HG03025 (cell line): Measurements from ENCODE around the gene FMN1.

Experiments used
- ATAC-seq: cut with Tn5 transposase; IDR thresholded peaks from one replicate; pipeline ENCODE4 v1.9.1; 2021; ENCODE audit warnings: mild to moderate bottlenecking, moderate library complexity; ENCODE audit not compliant: unreplicated experiment, low FRiP score

The FMN1 gene

DNA sequence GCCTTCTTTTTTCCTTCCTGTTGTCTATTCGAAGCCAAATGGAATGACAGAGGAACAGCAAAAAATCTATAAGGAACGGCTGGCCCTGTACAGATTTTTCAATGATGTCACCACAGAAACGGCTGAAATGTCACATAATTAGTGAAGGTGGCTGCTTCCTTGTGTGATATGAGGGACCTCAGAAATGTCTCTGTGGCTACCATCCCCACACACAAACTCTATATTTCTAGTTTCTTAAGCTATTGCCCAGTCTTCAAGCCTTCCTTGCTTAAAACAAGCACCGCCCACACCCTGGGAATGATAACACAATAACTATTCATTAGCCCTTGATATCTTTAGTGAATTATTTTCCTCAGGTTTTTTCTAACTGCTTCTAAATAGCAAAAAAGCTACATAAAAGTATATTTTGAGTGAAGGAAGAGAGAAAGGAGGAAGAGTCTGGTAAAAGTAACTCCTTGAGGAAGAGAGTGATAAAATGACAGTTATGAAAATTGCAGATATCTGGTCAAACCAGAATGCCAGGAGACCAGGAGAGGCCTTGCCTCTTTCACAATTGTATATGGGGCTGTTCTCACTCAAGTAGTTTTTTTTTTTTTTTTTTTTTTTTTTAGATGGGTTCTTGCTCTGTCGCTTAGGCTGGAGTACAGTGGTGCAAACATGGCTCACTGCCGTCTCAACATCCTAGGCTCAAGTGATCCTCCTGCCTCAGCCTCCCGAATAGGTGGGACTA lies 38.7 kb downstream of the FMN1 start:
- ATAC-seq = no peak

DNA sequence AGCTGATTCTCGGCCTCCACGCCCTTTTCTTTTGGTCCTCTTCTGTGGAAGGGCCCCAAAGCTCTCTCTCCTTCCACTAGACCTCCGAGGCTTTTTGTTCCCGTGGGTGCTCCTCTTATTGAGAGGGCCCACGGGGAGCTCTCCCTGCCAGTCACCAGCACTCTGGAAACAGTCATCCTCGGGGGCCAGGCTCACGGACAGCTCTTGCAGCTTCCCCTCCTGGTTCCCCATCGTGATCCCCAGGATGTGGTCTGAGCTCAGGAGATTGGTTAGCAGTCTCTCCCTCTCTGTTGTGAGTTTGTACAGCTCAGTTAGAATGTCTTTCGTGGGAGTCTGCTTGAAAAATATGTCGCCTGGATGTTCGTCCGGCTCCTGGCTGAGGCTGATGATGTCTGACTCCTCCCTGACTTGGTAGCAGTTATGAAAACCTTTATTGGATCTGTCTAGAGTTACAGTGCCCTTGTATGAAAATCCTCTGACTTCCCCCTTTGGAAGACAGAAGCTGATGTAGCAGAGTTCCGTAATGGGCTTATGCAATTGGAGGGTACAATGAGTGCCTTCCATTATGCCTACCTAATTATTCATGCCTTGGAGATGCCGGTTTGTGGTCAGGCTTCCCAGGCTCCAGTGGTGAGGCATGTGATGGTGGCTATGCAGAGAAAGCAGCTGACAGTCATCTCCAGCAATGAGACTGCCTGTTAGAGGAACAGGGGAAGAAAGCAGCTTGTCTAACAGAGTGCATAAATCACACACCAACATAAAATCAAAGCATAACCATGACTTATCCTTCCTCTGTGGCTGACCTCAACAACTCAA lies 40.0 kb downstream of the FMN1 start:
- ATAC-seq = no peak

DNA sequence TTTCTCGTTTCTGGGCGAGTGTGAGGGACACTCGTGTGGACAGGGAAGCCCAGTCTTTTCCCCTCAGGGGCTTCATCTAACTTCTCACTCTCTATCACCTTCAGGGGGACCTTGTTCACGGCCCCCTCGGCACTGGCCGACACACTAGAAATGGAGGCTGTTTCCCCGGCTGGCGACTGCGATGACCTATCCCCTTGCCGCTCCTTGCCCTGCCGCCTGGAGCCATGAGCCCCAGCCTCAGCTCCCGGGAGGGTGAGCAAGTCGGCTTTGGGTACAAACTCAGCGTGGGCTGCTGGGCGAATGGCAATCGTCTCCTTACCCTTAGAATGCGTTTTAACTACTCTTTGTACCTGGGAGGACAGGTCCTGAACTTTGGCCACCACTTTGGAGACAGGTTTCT lies 41.0 kb downstream of the FMN1 start:
- ATAC-seq = no peak

DNA sequence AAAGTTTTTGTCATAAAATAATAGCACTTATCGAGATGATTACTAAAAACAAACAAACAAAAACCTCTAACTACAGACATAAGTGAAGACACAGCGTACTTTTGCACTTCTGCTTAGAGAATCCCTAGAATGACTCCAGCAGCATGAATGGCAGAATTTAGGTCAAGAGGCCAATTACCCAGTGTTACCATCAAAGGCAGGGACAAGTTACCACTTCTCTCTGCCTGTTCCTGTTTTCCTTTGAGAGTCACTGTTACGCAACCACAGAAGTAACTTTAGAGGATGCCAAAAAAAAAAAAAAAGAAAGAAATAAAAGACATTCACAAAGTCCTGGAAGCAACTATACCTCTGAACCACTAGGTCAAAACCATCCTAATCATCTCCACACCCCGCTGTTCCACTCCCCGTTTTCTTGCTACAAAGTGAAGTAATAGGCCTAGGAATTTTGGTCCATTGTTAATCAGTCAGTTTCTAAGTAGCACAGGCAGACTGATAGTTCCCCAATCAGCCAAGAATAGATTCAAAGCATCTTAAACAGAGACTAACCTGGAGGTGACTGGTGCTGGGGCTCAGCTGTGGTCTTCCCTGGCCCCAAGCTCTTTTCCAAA lies 41.9 kb downstream of the FMN1 start:
- ATAC-seq = no peak

DNA sequence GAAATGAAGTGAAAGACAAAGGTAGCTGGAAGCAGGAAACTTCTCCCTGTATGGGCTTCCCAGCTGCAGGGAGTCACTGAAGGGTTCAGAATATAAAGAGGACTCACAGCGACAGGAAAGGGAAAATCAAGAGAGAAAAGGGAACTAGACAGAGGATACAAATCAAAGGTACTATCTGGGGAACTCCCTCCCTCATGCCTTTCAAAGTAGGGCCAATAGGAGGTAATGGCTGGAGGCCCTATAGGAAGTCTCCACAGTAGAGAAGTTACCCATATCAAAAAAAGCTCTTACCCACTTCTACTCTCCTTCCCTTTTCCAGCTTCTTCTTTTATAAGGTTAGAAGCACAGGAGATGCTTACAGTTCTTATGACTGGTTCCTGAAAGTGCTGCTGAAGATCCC lies 43.5 kb downstream of the FMN1 start:
- ATAC-seq = no peak

DNA sequence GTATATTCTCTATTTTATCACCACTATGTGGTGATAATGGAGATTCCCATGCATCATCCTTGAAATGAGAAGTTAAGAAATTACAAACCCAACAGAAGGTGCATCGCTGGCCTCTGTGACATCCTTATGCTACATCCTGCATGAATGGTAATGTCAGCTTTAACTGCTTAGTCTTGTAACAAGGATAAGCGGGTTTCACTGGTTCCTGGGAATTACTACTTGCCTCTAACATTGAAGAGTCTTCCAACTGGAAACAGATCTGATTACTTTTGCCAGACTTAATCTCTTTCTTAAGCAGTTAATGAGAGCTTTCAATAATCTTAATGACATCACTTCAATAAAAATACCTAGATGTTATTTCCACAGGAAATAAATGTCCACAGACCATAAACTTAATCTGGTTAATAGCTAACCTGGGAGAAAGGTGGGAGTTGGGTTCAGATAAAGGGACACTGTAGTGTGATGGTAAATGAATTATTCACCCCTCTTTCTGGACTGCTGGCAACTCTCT lies 44.0 kb downstream of the FMN1 start:
- ATAC-seq = no peak

DNA sequence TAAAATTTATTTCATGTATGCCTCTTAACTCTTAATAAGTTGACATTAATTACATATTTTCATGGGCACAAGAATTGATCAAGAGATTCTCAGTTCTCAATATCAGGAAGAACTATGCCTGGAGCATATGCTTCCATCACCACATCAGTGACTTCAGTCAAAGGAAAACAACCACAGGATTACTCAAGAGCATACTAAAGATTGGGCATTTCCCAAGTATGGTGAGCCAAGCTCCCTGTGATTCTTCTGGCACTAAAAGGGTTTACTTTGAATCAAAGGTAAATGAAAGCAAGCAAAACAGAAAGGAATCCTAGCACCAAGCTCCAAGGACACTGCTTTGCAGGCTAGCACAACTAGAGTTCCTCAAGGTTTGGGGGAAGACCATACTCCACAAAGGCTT lies 44.6 kb downstream of the FMN1 start:
- ATAC-seq = no peak

DNA sequence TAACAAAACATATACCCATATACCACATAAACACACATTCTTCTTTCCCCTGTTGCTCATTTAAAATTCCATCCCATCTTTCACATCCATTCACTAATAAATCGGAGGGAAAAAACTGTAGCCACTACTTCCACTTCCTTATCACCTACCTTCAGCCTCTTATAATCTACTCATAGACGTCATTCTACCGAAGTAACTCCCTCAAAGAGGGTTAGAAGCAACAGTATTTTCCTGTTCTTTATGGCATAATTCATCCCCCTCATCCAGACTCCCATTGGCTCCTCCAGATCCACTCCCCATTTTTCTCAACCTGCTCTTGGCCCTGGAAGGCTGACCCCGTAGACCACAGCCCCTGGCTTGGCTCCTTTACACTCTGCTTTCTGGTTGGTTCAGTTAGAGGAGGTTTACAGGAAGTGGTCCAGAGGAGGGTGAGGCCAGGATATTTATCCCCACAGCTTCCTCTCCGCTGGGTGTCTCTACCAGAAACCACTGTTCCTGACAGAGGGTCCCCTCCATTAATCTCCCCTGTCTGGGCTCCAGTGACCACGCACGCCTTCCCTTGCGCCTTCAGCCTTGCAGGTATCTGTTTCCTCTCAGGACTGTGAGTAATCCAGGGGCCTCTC lies 46.3 kb downstream of the FMN1 start:
- ATAC-seq = no peak

DNA sequence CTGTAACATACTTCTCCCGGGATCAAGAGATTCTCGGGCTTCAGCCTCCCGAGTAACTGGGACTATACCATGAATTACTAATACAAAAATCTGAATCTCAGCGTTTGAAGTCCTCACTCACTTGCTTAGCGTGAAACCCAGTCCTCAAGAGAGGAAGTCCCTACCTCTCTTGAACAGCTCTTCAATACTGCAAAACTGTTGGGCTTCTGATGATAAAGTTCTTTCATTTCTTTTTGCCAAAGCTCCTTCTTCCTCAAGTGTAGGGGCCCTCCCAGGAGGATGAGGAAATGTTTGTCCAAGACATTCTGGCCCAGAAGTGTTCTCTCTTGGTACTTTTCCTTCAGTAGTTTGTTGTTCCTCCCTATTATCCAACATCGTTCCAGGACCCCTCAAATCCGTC lies 48.5 kb downstream of the FMN1 start:
- no peak for ATAC-seq

DNA sequence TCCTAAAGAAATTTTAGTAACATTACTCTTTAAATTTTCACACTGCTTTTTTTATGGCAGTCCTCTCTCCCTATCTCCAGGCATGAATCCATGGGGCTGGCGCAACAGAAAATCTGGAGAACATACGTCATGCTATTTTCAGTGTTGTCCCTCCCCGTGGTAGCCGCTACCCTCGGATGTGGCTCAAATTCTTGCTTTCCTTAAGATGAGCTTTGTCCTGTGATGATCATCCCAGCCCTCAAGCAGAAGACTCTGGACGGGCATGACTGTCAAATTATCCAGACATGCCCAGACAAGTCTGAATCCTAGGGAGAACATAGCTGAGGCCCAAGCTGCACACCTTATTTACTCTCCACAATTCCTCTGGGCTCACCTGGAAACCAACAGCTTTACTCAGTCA lies 49.1 kb downstream of the FMN1 start:
- no peak for ATAC-seq

DNA sequence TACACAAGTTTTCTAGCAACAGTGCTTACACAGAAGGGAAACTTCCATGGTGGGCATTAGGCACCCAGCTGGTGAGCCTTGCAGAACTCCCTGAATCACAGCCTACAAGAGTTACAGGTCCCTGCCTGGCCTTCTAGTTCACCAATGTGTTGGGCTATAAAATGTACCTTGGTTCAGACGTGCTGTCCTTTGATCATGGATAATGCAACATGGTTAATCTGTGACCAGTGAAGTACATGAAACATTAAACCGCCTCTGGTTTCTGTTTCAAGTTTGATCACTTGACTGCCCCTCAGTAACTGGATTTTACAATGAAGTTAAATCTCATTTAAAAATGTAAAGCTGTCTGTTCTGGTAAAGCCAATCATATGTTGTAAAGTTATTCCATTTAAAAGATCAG lies 51.8 kb downstream of the FMN1 start:
- ATAC-seq = no peak

DNA sequence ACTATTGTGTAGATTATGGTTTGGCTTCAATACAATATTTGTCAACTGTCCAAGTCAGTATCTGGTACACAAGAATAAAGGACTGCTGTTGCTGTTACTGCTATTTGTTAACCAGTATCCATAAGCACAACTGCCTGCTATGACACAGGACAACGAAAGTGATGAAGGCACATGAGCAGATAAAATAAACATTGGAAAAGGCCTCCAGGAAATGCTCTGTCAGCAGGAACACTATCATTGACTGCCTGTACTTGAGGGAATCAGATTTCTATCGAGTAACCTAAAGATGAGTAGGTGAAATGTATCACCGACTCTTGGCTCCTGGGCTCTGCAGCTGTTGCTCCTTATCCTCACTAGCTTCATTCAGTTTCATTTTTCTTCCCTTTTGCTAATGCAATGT lies 56.5 kb downstream of the FMN1 start:
- ATAC-seq = no peak

DNA sequence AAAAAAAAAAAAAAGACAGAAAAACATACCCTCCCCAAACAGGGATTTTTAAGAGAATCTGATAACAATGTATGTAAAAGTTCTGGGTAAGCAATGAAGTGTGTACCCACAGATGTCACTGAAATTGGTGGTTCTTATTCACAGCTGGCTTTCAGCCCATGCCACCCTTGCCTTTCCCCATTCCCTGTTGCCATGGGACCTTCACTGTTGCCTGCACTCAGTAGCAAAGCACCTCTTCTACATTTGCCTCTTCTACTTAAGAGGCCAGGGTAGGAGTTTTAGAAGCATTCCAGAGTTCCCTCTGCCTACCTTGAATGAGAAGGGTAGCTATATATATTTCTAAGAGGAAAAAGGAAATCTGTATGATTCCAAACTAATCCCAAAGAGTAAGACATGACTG lies 57.4 kb downstream of the FMN1 start:
- ATAC-seq = no peak

DNA sequence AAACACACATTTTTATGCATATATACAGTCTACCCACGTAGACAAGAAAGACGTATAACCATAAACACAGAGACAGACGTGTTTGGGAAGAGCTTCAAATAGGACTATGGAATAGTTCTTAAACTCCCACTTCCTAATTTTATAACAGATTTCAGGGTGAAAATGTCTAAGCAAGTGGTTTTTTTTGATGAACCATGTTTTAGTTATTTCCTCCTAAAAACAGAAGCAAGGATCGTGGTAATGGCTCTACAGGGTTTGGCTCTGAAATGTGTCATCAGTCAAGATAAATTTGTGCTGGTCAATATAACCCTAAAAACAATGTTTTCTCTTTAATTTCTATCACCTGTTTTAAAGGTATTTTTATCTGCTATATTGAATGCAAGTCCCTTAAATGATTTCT lies 58.2 kb downstream of the FMN1 start:
- no peak for ATAC-seq

DNA sequence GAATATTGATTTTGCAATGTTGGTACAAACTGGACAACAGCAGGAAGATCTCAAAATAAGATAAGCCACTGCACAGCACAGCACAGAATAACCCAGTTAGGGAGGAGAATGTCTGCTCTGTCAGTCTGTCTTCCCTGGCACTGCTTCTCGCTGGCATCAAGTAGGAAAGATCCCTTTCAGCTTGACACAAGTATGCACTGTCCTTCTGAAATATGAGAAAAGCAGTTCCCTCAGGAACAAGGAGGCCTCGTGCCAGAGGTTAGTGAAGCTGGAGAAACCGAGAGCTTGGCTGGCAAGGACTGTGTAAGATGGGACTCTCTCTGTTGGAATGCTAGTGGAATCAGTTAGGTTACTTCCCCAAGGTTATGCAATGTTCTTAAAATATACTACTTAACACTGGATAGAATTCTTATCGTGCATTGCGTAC lies 59.1 kb downstream of the FMN1 start:
- no peak for ATAC-seq

DNA sequence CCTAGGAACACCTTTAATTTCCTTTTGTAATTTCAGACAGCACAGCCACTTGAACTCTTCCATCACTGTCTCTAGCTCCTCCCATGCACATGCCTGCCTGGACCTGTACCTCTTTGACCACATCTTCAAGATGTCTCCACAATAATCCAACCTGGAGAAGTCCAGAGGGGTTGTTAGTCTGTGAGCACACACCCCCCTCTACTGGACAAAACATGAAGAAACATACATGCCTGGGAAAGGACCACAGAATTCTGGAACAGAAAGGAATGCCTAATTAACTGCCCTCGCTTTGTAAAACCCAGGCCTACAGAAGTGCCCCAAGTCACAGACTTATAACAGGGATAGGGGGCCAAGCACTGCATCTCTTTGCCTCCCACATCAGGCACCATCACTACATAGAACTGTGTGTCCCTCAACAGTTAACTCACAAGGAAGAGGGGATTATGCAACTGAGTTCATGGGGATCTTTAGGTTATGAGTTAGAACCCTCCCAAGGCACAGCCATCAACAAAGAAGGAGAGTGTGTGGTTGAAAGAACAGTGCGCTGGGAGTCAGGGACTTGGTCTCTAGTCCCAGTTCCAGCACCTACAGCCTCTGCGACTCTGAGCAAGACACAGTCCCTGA lies 61.7 kb downstream of the FMN1 start:
- no peak for ATAC-seq

DNA sequence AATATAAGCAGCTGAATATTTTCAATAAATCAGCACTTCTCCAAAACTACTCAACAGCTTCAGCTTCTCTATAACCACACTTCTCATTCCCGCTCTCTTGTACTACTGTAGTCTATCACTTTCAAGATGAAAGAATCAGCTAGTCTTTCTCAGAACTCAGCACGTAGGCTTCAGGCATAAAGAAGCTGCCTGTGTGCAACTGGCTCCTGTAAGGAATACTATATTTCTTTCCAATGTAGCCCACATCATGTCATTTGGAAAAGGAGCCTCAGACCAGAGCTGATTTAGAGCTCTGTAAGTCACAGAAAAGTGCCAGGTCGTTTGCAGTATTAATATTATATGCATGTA lies 62.3 kb downstream of the FMN1 start:
- no peak for ATAC-seq

DNA sequence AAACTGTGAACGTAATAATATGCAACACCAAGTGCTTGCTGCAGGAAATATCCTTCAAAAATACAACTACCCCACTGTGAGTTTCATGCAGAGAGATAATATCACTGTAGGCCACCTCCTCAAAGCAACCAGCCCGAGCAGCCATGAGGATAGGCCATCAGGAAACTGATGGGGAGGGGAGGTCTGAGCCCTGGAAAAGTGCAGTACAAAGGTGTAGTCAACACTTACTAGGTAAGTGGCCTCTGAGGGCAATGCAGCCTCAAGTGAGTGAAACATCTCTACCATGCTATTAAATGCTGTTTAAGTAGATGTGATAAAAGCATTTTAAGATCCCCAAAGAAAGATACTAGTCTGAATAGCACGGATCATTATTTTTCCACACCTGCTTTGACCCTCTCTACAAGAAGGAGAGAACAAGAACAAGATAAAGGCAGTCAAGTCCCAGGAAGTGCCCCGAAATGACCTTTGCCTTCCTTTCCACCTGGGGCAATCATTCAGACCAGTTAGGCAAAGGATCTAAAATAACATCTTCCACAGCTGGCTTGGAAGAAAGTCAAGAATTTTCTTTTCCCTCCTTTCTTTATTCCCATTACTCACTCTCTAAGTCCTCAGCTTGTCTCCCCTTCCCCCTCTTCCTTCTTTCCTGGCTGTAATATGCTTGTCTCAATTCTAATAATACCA lies 62.8 kb downstream of the FMN1 start:
- ATAC-seq = no peak

DNA sequence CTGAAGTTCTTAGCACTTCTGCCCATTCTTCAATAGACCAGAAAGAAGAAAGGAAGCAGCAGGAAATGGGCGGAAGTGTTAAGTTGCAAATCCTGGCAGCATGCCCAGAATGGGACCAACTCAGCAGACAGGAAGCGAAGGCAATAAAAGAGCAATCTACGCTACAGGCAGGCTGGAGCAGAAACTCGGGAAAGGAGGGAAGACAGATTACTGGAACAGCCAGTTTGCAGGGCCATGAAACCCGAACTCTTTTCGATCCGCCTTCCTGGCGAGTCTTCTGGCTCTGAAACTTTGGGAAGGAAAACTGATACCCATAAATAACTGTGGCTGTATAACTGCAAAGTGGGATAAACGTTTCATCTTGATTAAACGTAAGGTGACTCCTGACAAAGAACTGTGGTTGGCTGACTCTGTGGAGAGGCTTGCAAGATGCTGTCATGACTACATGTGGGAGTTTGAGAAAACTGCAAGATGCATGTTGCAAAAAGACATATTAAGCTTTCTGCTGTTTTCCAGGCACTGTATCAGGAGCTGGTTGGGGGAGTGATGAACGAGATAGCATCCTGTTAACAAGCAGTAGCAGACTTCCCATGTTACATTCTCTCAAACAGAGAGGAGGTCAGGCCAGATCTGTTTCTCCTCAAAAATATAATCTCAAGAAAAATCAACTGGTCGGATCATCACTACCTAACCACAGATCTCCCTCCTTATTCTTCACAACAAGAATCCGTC lies 67.8 kb downstream of the FMN1 start:
- ATAC-seq = no peak
